GM18858 (cell line): ENCODE measurements around the gene MICB.
A peak's percentile ranks its signal among the peaks of the same experiment; 100 is the strongest.
"Not testable (repeated sequence)": the region's sequence is repeated elsewhere in the genome, so short reads cannot be mapped to it uniquely, and the experiment has no call there.

Source experiments
- ATAC-seq: cut with Tn5 transposase; IDR thresholded peaks from one replicate; pipeline ENCODE4 v1.9.1; 2021; ENCODE audit not compliant: unreplicated experiment

Gene MICB

DNA sequence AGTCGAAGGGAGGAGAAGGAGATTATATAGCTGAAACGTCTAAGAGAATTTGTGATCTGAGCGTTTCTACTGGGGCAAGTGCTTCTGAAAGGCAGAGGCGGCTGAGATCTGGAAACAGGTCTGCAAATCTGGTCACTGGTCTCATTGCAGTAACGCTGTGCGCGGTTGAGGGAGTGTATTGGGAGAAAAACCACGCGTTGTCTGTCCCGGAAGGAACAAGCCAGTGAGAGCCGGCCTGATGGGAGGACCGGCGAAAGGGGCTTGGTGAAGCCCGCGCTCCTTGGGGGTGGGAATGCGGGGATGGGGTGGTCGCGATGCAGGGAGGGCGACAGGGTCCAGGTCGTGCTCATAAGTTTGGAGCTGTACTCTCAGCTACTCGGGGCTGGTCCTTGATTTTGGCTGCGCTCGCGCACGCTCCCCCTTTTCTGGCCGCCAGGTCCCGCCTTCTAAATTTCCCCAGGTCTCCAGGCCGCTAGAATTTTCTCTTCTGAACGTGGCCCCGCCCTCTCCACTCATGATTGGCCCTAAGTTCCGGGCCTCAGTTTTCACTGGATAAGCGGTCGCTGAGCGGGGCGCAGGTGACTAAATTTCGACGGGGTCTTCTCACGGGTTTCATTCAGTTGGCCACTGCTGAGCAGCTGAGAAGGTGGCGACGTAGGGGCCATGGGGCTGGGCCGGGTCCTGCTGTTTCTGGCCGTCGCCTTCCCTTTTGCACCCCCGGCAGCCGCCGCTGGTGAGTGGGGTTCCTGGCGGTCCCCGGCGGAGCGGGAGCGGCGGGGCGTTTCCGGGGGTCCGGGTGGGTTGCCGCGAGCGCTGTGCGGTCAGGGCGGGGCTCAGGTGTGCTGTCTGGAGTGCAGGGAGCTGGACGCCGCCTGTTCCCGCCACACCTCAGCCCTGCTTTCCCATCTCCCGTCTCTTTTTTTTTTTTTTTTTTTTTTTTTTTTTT lies at the start of gene MICB:
TSS of gene MICB (plus strand) at position 615 of the 946 bp plus-strand sequence. CDS start at position 664, 49 bp downstream.
- no peak for ATAC-seq

- no peak for ATAC-seq
These were observed 47.2 kb upstream of the MICB start for GRCh38 chr6:31450751-31451150.

DNA sequence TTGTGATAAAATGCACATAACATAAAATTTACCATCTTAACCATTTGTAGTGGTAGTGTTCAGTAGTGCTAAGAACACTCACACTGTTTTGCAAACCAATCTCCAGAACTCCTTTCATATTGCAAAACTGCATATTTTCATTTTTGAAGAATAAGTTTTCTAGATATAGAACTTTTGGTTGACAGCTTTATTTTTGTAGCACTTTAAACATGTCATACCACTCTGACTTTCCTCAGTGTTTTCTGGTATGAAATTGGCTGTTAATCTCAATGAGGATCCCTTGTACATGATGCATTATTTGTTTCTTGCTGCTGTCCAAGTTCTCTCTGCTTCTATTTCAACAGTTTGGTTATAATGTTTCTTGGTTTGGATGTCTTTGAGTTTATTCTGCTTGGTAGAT lies 45.1 kb upstream of the MICB start:
- ATAC-seq, result no peak

DNA sequence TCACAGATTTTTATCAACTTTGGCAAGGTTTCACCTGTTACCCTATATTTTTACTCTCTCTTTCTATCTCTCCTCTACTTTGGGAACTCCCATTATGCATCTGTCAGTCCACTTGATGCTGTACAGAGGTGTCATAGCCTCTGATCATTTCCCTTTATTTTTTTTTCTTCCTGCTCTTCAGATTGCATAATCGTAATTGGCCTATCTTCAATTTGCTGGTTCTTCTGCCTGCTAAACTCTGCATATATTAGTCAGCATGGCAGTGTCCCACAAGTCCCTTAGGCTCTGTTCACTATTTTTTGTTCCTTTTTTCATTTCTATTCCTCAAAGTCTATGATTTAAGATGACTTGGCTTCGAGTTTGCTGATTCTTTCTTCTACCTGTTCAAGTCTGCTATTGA lies 44.7 kb upstream of the MICB start:
- ATAC-seq, result no peak

GRCh38 chr6:31459864-31460263 lies 38.1 kb upstream of the MICB start:
- not testable (repeated sequence) for ATAC-seq

- ATAC-seq, result no peak
These were observed 37.5 kb upstream of the MICB start for GRCh38 chr6:31460361-31461025.

DNA sequence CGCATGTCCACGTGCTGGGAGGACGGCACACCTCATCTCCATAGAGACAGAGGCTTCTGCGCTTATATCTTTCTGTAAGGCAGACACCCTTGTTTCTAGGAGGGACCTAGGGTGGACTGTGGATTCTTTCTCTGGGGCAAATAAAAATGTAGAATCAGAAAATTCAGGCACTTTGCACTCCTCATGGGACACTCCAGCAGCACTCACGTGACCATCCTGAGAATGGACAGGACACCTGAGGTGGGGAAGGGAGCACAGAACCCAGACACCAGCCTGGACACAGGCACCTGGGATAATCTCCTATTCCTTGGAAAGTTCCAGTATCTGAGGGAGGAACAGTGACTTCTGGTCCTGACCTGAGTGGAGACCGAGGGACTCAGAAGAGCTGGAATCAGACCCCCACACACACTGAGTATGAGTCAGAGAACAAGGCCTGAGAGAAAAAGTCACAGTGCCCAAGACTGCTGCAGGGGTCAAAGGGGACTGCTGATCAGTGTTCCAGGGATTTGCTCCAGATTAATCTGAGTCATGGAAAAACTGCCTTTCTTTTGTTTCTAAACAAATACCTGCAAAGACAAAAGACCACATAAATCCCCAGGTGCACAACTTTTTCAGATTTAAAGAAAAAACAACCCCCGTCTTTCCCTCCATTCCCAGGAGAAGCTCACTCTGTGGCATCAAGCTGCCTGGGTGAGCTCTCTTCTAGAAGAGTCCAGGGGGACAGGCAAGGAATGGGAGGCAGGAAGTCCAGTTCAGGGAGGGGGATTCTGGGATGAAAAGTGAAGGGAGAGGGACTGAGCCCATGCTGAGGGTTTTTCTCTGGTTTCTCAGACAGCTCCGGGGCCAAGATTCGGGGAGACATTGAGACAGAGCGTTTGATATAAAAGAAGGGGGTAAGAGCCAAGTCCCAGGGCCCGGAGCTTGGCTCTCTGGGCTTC lies 35.6 kb upstream of the MICB start:
- ATAC-seq, result no peak

- ATAC-seq, result peak; percentile 83
These were observed 34.7 kb upstream of the MICB start for GRCh38 chr6:31462964-31463870.

DNA sequence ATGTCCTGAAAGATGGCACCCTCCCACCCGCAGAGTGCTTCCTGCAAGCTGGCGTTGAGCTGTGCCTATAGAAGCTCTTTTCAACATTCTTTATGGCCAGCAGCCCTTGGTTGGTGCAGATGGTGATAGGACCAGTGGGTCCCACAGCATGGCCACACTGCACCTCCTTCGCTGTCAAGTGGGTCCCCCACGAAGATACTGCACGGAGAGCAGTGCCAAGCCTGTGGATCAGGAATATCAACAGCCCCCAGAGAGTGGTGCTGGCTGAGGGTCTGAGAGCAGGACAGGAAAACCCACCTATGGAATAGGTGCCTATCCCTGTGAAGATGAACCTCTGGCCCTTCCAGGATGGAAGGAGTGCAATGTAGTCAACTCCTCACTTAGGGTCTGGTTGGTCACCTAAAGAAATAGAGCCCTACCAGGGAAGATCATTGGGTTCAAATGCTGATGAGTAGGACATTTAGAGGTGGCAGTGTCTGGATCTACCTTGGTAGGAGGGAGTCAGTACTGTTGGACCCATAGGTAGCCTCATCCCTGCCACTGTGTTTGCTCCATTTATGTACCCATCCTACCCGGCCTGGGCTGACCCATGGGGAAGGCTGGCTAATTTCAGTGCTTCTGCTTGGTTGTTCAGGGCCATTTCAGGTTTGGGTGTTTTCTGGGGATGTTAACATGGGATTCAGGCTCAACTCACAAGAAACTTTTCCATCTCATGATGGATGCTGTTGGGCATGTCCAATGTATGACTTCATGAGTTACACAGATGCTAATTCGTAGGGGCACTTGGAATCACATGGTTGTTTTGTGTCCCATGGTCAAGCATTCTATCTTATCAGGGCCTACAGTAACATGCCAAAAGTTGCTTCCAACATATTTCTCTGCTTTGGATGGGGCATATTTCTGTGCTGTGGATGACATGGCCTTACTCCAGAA lies 33.4 kb upstream of the MICB start:
- ATAC-seq, result no peak

- no peak for ATAC-seq
These were observed 32.8 kb upstream of the MICB start for GRCh38 chr6:31465185-31465536.

DNA sequence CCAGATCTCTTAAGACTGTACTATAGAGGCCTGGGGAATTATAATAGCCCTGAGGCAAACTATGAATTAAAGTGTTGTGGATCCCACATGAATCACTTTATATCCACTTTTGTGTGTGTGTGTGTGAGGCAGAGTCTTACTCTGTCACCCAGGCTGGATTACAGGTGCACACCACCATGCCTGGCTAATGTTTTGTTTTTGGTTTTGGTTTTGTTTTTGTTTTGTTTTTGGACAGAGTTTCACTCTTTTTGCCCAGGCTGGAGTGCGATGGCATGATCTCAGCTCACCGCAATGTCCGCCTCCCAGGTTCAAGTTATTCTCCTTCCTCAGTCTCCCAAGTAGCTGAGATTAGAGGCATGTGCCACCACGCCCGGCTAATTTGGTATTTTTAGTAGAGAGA lies 32.2 kb upstream of the MICB start:
- ATAC-seq, result no peak

DNA sequence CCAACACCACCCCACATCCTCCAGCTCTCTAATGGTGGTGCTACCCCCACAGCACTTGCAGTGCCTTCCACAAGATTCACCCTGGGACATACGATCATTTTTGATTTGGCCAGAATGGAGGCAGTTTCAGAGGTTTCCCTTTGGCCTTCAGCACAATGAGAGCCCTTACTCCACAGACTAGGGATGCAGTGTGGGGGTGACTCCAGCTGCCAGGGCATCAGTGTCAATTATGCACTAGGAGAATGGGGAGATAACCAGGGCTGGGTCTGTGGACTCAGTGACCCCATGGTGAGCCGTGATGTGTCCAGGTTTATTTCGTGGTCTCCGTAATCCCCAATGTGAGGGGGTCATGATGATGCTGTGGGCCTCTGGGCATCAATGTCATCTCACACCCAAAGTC lies 31.5 kb upstream of the MICB start:
- ATAC-seq, result no peak

DNA sequence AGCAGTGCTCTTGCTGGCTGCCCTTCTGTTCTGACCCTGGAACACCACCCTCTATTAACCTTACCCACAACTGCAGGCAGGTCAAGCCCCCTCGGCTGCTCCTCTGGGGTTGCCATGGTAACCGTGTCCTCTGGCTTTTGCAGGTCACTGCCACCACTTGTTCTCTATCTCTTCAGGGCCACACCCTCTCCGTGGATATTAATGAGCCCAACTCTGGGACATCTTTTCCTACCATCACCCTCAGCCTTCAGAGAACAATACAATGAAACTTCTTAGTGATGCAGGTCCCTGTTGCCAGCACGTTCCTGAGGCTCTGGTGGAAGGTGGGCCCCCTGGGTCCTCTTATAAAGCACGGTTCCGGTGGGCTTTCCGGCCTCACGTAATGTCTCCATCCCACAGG lies 30.8 kb upstream of the MICB start:
- no peak for ATAC-seq

DNA sequence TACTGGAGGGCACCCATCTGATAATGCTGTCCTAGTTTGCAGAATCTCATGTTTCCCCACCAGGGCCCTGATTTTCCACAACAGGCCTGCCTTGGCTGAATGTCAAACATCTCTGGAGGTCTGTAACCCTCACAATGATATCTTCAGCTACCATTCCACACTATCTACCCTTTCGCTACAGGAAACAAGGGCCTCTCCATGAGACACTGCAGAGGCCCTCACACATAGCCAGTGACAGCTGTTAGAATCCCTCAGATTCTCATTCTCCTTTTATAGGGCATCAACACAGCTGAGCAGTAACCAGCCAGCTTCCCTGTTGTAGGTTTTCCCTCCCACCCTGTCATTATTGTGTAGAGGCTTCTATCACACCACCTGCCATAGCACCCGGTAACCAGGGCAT lies 29.6 kb upstream of the MICB start:
- no peak for ATAC-seq

- ATAC-seq, result no peak
These were observed 27.1 kb upstream of the MICB start for GRCh38 chr6:31470801-31471200.

DNA sequence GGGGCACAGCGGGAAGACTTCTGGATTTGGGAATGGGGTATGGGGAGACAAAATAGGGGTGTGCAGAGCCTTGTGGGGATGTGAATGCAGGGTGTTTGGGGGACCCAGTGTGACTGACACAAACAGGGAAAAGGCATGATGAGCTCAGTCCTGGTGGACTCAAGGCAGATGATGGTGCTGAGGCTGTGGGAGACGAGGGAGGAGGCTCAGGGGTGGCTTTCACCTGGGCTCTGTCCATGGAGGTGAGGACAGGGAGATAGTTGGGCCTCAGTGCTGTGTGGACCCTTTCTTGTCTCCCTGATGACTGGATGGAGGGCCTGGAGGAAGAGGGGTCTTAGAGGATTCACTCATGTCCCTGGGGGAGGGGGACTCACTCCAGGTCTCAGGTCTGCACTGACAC lies 26.2 kb upstream of the MICB start:
- ATAC-seq, result no peak

- ATAC-seq, result no peak
These were observed 25.7 kb upstream of the MICB start for GRCh38 chr6:31472259-31472658.

DNA sequence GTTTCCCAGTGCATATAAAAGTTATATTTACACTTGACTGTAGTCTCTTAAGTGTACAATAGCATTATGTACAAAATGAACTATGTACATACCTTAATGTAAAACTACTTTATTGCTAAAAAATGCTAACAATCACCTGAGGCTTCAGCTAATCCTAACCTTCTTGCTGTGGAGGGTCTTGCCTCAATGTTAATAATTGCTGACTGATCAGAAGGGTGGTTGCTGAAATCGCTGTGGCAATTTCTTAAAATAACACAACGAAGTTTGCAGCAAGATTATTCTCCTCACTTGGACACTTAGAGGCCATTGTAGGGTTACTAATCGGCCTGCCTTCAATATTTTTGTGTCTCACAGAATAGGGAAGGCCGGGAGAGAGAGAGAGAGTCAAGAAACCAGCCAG lies 24.7 kb upstream of the MICB start:
- ATAC-seq, result no peak
